Measurements from ENCODE around the gene PRLH. TPM values are rescaled to one million over a fixed set of nuclear protein-coding genes. Genes with fewer than 3 reads are reported as not detected.

Gene PRLH
- total RNA-seq, 1 donor from 2014 or later: not detected

DNA sequence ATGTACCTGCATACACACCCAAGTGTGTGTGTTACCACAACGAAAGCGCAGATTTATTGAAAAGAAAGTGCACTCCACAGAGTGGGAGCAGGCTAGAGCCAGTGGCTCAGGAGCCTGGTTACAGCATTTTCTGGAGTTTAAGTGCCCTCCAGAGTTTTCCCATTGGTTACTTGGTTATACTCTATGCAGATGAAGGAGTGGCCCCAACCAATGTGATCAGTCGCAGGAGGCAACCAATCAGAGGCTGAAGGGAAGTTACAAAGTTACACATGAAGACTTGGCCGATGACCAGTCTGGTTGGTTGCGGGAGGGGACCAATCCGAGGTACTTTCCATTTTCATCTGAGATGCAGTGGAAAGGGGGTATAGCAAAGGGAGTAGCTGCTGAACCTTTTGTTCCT lies 13.5 kb upstream of the PRLH start:
- Mint-ChIP-seq H3K9me3 (peaks cover 3% of the 10 kb centered on the region), H3K27me3 (ENCODE audit: low read depth) (peaks cover 10% of the 10 kb centered on the region), H3K4me1 (peaks cover 7% of the 10 kb centered on the region), H3K27ac (ENCODE audit: unreplicated experiment) (no peak overlapping the region), H3K4me3 (no peak overlapping the region), H3K36me3 (ENCODE audit: low read depth) (no peaks in the 10 kb centered on the region)
- DNase-seq (ENCODE audit: low read depth, low spot score): no peak
- TF ChIP-seq CTCF (conservative IDR thresholded peaks at IDR 0.05): no peak

- H3K27me3 Mint-ChIP-seq (ENCODE audit: low read depth): peaks cover 12% of the 10 kb centered on the region
- H3K4me1 Mint-ChIP-seq: peaks cover 7% of the 10 kb centered on the region
- no peak for TF ChIP-seq CTCF (conservative IDR thresholded peaks at IDR 0.05)
- DNase-seq (ENCODE audit: low read depth, low spot score): no peak
- H3K27ac Mint-ChIP-seq (ENCODE audit: unreplicated experiment): no peak overlapping the region
- peaks cover 3% of the 10 kb centered on the region for H3K9me3 Mint-ChIP-seq
- no peak overlapping the region for H3K4me3 Mint-ChIP-seq
- H3K36me3 Mint-ChIP-seq (ENCODE audit: low read depth): no peaks in the 10 kb centered on the region
Observed at GRCh38 chr2:237553948-237554347, 12.4 kb upstream of the PRLH start.

GRCh38 chr2:237555560-237555959 lies 10.8 kb upstream of the PRLH start:
- Mint-ChIP-seq H3K9me3 (peaks cover 3% of the 10 kb centered on the region), H3K4me1 (no peaks in the 10 kb centered on the region), H3K36me3 (ENCODE audit: low read depth) (no peaks in the 10 kb centered on the region), H3K4me3 (no peak overlapping the region), H3K27ac (ENCODE audit: unreplicated experiment) (no peak overlapping the region), H3K27me3 (ENCODE audit: low read depth) (peaks cover 14% of the 10 kb centered on the region)
- no peak for TF ChIP-seq CTCF (conservative IDR thresholded peaks at IDR 0.05)
- no peak for DNase-seq (ENCODE audit: low read depth, low spot score)

DNA sequence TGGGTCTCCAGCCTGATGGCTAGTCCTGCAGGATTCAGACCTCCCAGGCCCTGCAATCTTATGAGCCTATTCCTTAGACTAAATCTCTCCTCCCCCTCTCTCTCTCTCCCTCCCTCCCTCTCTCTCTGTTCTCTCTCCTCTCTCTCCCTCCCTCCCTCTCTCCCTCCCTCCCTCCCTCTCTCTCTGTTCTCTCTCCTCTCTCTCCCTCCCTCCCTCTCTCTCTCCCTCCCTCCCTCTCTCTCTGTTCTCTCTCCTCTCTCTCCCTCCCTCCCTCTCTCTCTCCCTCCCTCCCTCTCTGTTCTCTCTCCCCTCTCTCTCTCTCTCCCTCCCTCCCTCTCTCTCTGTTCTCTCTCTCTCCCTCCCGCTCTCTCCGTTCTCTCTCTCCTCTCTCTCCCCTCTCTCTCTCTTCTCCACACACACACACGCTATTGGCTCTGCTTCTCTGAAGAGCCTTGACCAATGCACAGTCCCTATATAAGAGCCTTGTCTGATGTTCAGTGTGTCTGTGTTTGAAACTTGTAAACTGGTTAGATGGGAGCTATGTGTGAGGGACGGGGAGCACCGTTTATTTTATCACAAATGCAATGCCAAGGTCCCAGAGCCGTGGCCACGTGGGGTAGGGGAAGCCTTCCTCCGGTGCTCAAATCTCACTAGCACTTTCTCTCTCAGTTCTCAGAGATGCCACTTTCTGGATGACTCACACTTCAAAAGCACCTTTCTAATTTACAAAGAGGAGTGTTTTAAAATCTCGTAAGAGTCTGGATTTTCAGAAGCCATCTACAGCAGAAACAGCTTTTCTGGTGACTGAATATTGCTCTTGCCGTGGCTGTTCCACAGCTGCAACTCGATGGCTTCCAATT lies 9.4 kb upstream of the PRLH start:
- no peak for DNase-seq (ENCODE audit: low read depth, low spot score)
- H3K4me3 Mint-ChIP-seq: no peak overlapping the region
- no peak overlapping the region for H3K27ac Mint-ChIP-seq (ENCODE audit: unreplicated experiment)

GRCh38 chr2:237557633-237558015 lies 8.8 kb upstream of the PRLH start:
- Mint-ChIP-seq H3K36me3 (ENCODE audit: low read depth) (no peaks in the 10 kb centered on the region), H3K9me3 (peaks cover 3% of the 10 kb centered on the region), H3K4me3 (no peak overlapping the region), H3K27me3 (ENCODE audit: low read depth) (peaks cover 14% of the 10 kb centered on the region), H3K27ac (ENCODE audit: unreplicated experiment) (no peak overlapping the region), H3K4me1 (no peaks in the 10 kb centered on the region)
- TF ChIP-seq CTCF (conservative IDR thresholded peaks at IDR 0.05): no peak
- DNase-seq (ENCODE audit: low read depth, low spot score): no peak

More for the DNA sequence above, 9.4 kb upstream of the PRLH start:
- no peak for TF ChIP-seq CTCF (conservative IDR thresholded peaks at IDR 0.05)
- H3K9me3 Mint-ChIP-seq: peaks cover 3% of the 10 kb centered on the region
- no peaks in the 10 kb centered on the region for H3K36me3 Mint-ChIP-seq (ENCODE audit: low read depth)
- peaks cover 14% of the 10 kb centered on the region for H3K27me3 Mint-ChIP-seq (ENCODE audit: low read depth)
- no peaks in the 10 kb centered on the region for H3K4me1 Mint-ChIP-seq

All from neural crest cell (in vitro differentiated cells).